Activated CD4-positive, alpha-beta T cell treated with anti-CD3 and anti-CD28 coated beads for 1 hour (primary cell): ENCODE results near the gene PSRC1.

Experiments
- DNase-seq: peaks from one replicate; pipeline ENCODE4 v3.0.0-alpha.2; 2020

The PSRC1 gene

GRCh38 chr1:109271458-109271857 is 11.5 kb downstream of the PSRC1 start:
- no peak for DNase-seq

GRCh38 chr1:109270623-109271317 is 12.2 kb downstream of the PSRC1 start:
- no peak for DNase-seq

GRCh38 chr1:109269981-109270622 is 12.8 kb downstream of the PSRC1 start:
- DNase-seq, result no peak

GRCh38 chr1:109269212-109269980 is 13.5 kb downstream of the PSRC1 start:
- no peak for DNase-seq

- DNase-seq, result no peak
Observed at GRCh38 chr1:109268431-109269211, 14.3 kb downstream of the PSRC1 start.

GRCh38 chr1:109267743-109268300 is 15.1 kb downstream of the PSRC1 start:
- DNase-seq, result no peak

GRCh38 chr1:109266965-109267364 is 16.0 kb downstream of the PSRC1 start:
- DNase-seq, result no peak

- no peak for DNase-seq
Observed at GRCh38 chr1:109265741-109266330, 17.1 kb downstream of the PSRC1 start.

GRCh38 chr1:109265016-109265415 is 17.9 kb downstream of the PSRC1 start:
- DNase-seq, result no peak

- no peak for DNase-seq
Observed at GRCh38 chr1:109264379-109264755, 18.6 kb downstream of the PSRC1 start.

- peak; percentile 64 for DNase-seq
Observed at GRCh38 chr1:109263597-109264378, 19.2 kb downstream of the PSRC1 start.

- no peak for DNase-seq
Observed at GRCh38 chr1:109263234-109263596, 19.7 kb downstream of the PSRC1 start.

GRCh38 chr1:109262231-109263055 is 20.5 kb downstream of the PSRC1 start:
- DNase-seq, result no peak

- DNase-seq, result no peak
Observed at GRCh38 chr1:109261578-109261977, 21.4 kb downstream of the PSRC1 start.

- no peak for DNase-seq
Observed at GRCh38 chr1:109261006-109261405, 21.9 kb downstream of the PSRC1 start.

- no peak for DNase-seq
Observed at GRCh38 chr1:109259674-109260557, 23.0 kb downstream of the PSRC1 start.

GRCh38 chr1:109258481-109259466 is 24.2 kb downstream of the PSRC1 start:
- no peak for DNase-seq

- DNase-seq, result no peak
Observed at GRCh38 chr1:109257682-109258421, 25.1 kb downstream of the PSRC1 start.
